ENCODE data around the gene OR6S1.

GRCh38 chr14:20645481-20645880 lies 4.0 kb upstream of the OR6S1 start:
- TF ChIP-seq CTCF (IDR thresholded peaks at IDR 0.05; ENCODE audit: poor library complexity, severe bottlenecking), result no peak
- TF ChIP-seq EZH2 (IDR thresholded peaks at IDR 0.05; ENCODE audit: borderline replicate concordance, insufficient read depth, low read length, poor library complexity, severe bottlenecking), result no peak
- TF ChIP-seq EP300 (conservative IDR thresholded peaks at IDR 0.05; ENCODE audit: poor library complexity, severe bottlenecking), result no peak
- TF ChIP-seq POLR2AphosphoS5 (IDR thresholded peaks at IDR 0.05), result no peak
- TF ChIP-seq RAD21 (conservative IDR thresholded peaks at IDR 0.05), result no peak
- no peak for TF ChIP-seq REST (IDR thresholded peaks at IDR 0.05; ENCODE audit: borderline replicate concordance)

Measured in neural cell (in vitro differentiated cells).